Measurements from ENCODE around the gene CCDC97.
"Not testable (repeated sequence)": the region's sequence is repeated elsewhere in the genome, so short reads cannot be mapped to it uniquely, and the experiment has no call there.

Gene CCDC97

GRCh38 chr19:41310033-41310831, at the start of gene CCDC97:
Gene CCDC97 (plus strand): TSS chr19:41310172. CDS start chr19:41310311, 139 bp downstream.
- DNase-seq, result peak; percentile 85

GRCh38 chr19:41261474-41262190, 48.3 kb upstream of the CCDC97 start:
- DNase-seq, result no peak

- DNase-seq, result peak; percentile 45
These were observed 46.7 kb upstream of the CCDC97 start for GRCh38 chr19:41263042-41263849.

GRCh38 chr19:41263850-41264580, 46.0 kb upstream of the CCDC97 start, which contains the start of gene HNRNPUL1:
Gene HNRNPUL1 (plus strand): TSS chr19:41264372. CDS start chr19:41264504, 132 bp downstream.
- peak; percentile 100 for DNase-seq

- DNase-seq, result peak; percentile 47
These were observed 45.2 kb upstream of the CCDC97 start for GRCh38 chr19:41264581-41265394.

- peak; percentile 24 for DNase-seq
These were observed 44.4 kb upstream of the CCDC97 start for GRCh38 chr19:41265395-41266153.

GRCh38 chr19:41269055-41269454, 40.9 kb upstream of the CCDC97 start:
- DNase-seq, result no peak

GRCh38 chr19:41269571-41269970, 40.4 kb upstream of the CCDC97 start:
- DNase-seq, result no peak

- no peak for DNase-seq
These were observed 36.9 kb upstream of the CCDC97 start for GRCh38 chr19:41273076-41273475.

GRCh38 chr19:41274802-41275201, 35.2 kb upstream of the CCDC97 start:
- DNase-seq, result no peak

- DNase-seq, result no peak
These were observed 33.7 kb upstream of the CCDC97 start for GRCh38 chr19:41276231-41276630.

- no peak for DNase-seq
These were observed 31.5 kb upstream of the CCDC97 start for GRCh38 chr19:41278478-41278877.

GRCh38 chr19:41288673-41289530, 21.1 kb upstream of the CCDC97 start:
- DNase-seq, result no peak

GRCh38 chr19:41289814-41290213, 20.2 kb upstream of the CCDC97 start:
- DNase-seq, result not testable (repeated sequence)

- DNase-seq, result no peak
These were observed 15.6 kb upstream of the CCDC97 start for GRCh38 chr19:41294393-41294792.

GRCh38 chr19:41295499-41295898, 14.5 kb upstream of the CCDC97 start:
- DNase-seq, result no peak

GRCh38 chr19:41296433-41296871, 13.5 kb upstream of the CCDC97 start:
- DNase-seq, result no peak

GRCh38 chr19:41297628-41298347, 12.2 kb upstream of the CCDC97 start:
- DNase-seq, result no peak

Measured in fibroblast of skin of right quadriceps (primary cell).